HG03378 (cell line): ENCODE measurements around the gene TMEM51.

Source experiments
- ATAC-seq: cut with Tn5 transposase; IDR thresholded peaks from one replicate; pipeline ENCODE4 v1.9.1; 2021; ENCODE audit warnings: mild to moderate bottlenecking, moderate library complexity; ENCODE audit not compliant: unreplicated experiment

The TMEM51 gene

DNA sequence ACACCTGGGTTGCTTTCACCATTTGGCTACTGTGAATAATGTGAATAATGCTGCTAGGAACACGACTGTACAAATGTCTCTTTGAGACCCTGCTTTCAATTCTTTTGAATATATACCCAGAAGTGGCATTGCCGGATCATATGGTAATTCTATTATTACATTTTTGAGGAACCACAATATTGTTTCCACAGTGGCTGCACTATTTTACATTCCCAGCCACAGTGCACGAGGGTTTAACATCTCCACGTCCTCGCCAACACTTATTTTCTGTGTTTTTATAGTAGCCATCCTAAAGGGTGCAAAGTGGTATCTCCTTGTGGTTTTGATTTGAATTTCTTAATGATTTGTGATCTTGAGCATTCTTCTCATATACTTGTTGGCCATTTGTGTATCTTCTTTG, 109.2 kb downstream of the TMEM51 start:
- ATAC-seq = no peak

DNA sequence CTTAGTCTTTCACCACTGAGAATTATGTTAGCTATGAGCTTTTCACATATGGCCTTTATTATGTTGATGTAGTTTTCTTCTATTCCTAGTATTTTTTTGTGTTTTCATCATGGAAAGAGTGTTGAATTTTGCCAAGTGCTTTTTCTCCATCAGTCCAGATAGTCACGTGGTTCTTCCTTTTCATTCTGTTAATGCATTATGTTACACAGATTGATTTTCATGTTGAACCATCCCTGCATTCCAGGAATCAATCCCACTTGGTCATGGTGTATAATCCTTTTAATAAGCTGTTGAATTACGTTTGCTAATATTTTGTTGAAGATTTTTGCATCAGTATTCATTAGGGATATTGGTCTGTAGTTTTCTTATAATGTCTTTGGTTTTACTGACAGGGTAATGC, 111.2 kb downstream of the TMEM51 start:
- ATAC-seq = no peak
